Brain pericyte (primary cell): ENCODE measurements around the gene BCORL1.

Source experiments
- DNase-seq: peaks from one replicate; pipeline ENCODE4 v3.0.0-alpha.2; 2012; ENCODE audit warnings: low read depth, low spot score

Gene BCORL1, protein sequence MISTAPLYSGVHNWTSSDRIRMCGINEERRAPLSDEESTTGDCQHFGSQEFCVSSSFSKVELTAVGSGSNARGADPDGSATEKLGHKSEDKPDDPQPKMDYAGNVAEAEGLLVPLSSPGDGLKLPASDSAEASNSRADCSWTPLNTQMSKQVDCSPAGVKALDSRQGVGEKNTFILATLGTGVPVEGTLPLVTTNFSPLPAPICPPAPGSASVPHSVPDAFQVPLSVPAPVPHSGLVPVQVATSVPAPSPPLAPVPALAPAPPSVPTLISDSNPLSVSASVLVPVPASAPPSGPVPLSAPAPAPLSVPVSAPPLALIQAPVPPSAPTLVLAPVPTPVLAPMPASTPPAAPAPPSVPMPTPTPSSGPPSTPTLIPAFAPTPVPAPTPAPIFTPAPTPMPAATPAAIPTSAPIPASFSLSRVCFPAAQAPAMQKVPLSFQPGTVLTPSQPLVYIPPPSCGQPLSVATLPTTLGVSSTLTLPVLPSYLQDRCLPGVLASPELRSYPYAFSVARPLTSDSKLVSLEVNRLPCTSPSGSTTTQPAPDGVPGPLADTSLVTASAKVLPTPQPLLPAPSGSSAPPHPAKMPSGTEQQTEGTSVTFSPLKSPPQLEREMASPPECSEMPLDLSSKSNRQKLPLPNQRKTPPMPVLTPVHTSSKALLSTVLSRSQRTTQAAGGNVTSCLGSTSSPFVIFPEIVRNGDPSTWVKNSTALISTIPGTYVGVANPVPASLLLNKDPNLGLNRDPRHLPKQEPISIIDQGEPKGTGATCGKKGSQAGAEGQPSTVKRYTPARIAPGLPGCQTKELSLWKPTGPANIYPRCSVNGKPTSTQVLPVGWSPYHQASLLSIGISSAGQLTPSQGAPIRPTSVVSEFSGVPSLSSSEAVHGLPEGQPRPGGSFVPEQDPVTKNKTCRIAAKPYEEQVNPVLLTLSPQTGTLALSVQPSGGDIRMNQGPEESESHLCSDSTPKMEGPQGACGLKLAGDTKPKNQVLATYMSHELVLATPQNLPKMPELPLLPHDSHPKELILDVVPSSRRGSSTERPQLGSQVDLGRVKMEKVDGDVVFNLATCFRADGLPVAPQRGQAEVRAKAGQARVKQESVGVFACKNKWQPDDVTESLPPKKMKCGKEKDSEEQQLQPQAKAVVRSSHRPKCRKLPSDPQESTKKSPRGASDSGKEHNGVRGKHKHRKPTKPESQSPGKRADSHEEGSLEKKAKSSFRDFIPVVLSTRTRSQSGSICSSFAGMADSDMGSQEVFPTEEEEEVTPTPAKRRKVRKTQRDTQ (N-terminal part only)

DNA sequence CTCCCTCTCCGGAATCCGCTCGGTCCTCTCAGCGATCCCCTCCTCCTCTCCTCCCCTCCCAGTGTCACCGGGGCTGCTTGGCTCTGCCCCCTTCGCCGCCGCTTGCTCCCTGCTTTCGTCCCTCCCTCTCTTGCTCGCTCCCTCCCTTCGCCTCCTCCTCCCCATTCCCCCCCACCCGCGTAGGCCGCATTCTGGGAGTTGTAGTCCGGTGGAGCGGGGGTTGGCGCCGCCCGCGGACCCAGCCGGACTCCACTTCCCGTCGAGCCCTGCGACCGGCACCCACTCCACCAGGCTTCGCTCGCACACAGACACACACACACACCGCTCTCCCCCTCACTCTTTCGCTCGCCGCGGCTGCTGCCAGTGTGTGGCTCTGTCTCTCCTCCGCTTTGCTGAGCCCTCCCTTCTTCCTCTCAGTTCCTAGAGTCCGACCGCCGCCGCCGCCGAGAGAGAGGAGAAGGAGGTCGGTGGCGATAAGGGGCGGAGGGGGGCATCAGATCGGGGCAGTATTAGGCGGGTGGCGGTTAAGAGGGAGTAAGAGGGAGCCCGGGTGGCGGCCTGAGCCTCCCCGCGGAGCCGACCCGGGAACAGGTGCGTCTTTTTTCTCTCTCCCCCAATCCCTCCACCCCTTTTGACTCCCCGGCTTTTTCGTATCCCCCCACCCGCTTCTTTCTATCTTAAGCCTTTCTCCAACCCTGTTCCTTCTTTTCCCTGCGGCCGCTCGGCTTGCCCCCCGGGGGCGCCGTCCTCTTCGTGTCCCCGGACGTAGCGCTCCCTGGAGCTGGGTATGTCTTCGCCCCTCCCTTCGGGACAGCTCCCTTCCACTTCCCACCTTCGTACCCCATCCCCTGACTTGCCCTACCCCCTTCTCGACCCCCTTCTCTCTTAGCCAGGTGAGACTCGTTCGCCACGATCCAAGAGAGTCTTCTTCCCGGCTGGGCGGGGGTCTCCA, at the start of gene BCORL1:
Gene BCORL1, plus strand, starts transcription at position 336 of the 952 bp plus-strand sequence. CDS start 22,597 bp downstream, outside the sequence.
- peak; percentile 82 for DNase-seq

DNA sequence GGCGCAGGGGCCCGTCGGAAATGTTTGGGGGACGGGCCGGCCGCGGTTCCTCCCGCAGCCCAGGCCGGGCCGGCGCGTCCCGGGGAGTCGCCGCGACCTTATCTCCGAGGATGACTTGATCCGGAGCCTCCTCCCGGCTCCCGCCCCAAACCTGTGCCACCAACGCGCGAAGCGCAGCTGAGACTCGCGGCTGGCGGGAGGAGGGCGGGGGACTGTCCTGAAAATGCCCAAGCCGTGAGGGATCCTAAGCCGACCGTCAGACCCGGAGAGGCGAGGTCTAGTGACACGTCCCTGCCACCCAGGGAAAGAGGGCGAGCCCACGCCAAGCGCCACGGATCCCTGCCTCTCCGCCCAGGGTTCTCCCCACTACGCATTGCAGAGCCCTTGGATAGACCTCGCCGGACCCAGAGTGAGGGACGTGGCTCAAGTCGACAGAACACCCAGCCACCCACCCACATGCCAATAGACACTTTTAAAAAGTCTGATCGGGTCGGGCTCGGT, 49.6 kb upstream of the BCORL1 start:
- no peak for DNase-seq

DNA sequence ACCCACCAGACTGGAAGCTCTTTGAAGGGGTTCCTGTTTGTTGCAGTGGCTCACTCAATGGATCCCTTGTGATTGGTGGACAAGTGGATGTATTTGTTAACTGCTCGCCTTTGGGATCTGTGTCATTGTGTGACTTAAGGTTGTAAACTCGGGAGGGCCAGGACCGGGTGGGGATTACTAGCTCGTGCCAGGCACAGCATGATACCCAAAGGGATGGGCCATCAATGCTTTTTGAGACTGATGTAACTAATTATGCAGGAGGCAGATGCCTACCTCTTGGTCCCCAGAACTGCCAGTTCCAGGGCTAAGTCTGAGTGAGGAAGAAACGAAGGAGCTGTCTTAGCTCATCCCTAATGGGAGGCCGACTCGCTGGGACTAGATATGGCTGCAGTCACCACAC, 48.7 kb upstream of the BCORL1 start:
- DNase-seq: no peak

DNA sequence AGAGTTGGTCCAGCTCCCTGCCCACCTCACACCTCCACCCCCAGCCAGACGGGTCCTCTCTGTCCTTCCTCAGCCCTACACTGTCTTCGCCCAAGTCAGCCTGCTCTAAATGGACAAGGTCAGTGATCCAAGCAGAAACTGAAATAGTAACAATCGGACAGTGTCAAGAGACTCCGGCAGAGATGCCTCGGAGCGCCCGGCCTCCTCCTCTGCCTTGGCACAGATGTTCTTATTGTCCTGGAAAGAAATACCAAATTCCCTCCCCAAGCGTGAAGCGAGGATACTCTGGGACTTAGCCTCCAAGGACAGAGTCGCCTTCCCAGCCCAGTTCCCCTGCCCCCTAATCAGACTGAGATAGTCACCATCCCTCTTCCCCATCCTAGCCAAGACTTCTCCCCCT, 48.0 kb upstream of the BCORL1 start:
- DNase-seq: no peak

DNA sequence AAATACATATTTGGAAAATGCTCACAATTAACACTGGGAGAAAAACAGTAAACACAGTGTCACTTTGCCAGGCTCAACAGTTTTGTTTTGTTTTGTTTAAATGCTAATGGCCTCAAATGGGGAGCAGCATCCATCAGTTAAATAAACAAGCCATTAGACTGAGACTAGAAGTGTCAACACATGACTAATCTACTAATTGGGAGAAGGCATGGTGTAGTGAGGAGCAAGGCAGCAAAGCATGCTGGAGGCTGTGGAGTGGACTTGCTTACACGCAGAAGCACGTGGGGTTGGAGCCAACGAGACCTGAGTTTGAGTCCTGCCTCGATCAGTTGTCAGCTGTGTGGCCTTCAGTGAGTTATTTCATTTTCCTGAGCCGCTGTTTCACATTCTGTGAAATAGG, 47.5 kb upstream of the BCORL1 start:
- DNase-seq: no peak

DNA sequence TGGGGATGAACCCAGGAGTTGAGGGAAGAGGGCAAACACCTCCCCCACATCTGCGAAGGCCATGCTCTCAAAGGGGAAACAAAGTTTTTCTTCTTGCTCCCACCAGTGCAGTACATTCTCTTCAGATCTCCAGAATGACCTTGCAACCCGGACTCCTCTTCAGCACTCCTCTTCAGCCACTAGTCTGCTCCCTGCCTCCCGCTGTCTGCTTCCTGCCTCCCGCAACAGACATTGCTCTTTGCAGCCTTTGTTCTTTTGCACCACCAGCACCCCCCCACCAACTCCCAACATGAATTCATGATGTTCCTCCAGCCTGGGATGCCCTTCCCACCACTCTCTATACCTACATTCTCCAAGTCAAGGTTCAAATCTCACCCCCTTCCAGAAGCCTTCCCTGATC, 44.4 kb upstream of the BCORL1 start:
- no peak for DNase-seq

DNA sequence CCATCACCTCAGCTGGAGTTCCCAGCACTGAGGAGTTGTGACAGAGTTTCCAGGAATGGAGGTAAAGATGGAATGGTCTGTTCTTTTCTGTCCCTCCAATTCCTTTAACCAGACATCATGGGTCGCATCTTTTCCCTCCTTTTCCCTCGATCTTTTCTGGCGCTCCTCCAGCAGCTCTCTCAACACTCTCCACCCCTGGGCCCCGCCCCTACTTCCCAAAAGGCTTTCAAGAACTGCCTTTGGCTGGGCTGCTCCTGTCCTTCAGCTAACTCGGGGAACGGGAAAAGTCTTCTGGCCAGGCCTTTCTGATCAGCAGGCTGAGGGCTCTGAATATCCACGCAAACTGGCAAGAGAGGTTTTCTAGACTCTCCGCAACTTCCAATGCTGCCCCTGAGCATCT, 42.4 kb upstream of the BCORL1 start:
- DNase-seq: no peak

DNA sequence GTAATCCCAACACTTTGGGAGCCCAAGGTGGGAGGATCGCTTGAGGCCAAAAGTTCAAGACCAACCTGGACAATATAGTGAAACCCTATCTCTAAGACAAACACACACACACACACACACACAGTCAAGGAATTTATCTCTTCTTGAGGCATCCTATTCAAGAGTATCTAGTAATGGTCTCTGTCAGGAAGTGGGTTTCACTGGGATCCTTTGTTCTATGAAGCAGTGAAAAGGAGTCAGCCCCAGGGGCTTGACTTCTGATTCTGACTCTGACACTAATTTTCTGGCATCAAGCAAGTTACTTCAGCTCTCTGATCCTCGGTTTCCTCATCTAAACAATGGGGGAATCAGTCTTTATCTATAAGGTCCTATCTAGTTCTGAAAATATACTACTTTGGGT, 41.7 kb upstream of the BCORL1 start:
- no peak for DNase-seq

DNA sequence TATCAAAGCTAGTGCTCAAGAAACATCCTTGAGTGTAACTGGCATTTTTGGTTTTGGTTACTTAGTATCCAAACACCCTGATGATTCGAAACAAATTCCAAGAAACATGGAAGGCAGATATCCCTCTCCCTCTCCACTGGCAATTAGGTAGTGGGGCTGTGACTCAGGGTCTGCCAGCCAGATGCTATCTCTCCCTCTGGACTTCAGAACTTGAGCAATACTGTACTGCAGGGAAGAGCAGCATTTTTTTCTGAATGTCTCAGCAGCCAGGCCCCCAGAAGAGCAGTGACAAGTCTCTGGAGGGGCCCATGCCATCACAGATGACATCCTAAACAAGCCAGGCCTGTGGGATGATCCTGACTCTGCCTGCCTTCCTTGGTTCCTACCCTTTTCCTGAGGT, 37.3 kb upstream of the BCORL1 start:
- DNase-seq: no peak

DNA sequence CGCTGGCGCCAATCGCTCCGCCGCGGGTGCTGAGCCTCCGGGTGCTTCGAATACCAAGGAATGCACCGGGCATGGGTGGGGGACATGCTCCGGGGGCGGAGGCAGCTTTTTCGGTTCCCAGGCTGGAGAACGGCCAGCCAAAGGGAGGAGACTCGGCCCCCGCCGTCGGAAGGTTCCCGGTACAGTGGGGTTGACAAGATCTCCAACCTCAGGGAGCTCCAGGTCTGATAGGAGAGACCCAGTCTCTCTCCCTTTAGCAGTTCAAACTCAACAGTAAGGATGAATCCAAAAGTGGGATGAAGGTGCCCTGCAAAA, 29.1 kb upstream of the BCORL1 start:
- no peak for DNase-seq

DNA sequence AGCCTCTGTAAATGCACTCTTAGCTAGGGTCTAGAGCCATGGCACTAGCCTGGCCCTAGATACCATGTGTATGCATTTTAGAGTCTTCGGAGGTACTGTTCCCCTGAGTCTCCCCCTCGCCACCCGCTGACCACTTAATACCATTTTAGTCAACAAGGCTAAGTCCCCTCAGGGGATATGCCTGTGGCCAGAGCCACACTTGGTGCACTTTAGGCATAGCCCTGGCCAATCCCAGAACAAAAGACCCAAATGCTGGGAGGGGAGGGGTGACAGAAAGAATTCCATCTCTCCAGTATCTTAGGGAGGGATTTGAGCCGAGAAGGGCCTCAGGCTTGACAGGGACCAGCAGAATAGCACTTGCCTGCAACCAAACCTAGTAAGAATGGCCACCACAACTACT, 28.6 kb upstream of the BCORL1 start:
- DNase-seq: no peak

DNA sequence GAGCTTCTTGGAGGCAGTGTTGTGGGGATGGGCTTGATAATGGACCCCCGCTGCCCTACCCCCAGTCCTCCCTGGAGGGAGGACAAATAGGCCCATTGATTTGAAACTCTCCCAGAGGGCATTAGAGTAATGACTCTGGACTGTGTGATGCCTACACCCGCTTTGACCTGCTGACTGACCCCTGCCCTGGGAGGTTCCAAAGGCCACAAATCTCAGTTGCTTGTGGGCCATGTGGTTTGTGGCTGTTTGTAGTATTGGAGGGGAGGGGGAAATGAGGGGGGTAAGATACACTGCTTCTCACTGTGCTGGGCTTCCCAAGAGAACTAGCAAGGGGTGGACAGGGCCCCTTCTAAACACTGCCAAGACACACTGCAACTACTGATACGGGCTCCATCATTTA, 27.6 kb upstream of the BCORL1 start:
- no peak for DNase-seq

DNA sequence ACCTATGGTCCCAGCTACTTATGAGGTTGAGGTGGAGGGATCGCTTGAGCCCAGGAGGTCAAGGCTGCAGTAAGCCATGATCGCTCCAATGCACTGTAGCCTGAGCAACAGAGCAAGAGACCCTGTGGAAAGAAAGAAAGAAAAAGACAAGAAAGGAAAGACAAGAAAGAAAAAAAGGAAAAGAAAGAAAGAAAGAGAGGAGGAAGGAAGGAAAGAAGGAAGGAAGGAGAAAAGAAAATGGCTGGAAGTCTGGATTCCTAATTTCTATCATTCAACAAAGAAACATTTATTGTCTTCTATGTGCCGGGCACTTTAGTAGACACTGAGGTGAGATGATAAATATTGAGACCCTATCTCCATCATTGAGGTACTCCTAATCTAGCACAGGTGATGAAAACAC, 26.8 kb upstream of the BCORL1 start:
- DNase-seq: no peak

DNA sequence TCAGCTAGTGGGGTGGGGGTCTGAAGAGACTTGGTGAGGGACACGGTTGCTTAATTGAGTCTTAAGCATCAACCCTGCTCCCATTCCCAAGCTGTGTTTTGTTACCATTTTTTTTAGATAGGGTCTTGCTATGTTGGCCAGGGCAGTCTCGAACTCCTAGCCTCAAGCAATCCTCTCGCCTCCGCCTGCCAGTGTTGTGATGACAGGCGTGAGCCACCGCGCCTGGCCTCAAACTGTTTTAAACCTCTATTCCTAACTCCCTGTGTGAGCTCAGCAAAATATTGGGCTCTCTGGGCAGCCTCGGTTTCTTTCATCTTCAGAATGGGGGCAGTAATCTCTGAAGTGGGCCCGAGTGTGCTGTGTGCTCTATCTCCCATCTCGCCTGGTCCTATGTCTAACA, 26.3 kb upstream of the BCORL1 start:
- no peak for DNase-seq

DNA sequence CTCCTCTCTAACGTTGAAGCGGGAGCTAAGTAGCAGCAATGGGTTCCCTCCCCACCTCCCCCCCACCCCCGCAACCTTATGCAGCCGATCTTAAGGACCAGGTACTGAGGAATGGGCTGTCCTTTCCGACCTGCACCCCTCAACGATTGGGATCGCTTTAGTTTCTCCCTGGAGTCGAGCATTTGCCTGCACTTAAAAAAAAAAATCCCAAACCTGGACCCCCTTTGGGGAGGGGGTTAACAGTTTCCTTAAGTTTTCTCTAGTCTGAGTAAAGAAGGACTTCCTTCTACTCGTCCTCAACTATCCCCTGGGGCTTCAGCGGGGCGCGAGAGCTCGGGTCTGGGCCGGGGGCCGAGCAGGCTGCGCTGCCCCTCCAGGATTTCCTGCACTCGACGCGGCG, 25.7 kb upstream of the BCORL1 start:
- no peak for DNase-seq

DNA sequence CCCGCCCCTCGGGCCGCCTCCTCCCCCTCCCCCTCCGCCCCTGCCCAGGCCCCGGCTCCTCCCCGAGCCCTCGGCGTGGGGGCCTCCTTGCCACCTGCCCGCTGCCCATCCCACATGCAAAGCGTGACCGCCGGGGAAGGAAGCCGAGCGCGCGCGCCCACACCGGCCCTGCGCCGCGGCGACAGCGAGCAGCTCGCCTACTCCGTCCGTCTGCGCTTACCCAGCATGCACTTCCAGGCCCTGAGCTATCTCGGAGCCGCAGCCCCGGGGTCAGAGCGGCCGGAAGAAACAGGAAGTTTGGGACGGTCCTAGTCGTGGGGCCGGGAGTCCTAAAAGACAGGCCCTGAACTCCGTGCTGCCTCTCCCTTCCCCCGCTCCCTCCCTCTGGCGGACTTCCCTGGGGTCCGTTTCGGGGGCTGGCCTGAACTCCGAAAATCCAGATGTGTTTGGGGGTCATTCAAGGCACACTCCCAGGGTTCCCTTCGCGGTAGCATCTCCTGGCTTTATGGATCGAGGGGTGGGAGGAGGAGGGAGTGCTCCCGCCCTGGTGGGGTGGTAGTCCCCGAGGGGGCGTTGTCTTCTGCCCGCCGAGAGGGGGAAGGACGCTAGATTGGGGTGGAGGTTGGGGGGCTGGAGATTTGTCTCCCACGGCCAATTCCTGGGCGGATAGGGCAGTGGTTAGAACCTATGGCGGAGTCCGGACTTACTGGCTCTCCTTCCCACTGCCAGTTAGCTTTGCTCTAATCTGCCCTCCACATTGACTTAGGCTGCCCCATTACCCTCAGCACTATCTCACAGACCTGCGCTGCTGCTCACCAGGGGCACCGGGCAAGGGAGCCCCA, 25.0 kb upstream of the BCORL1 start:
- no peak for DNase-seq

DNA sequence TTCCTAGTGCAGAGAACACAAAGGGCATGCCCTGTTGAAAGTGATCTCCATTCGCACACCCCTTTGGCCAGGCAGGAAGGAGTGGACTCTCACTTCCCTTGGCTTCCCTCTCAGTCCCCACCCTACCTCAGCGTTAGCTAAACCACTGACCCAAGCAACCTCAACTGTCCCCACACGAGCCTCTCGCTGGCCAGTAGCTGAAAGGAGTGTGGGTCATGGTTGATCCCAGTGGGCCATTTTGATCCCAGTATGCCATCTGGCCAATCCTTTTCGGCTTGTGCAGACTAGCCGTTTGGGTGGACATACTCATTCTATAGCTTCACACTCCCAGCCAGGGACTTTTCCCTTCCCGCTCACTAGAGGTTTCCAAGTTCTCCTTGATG, 24.4 kb upstream of the BCORL1 start:
- no peak for DNase-seq

DNA sequence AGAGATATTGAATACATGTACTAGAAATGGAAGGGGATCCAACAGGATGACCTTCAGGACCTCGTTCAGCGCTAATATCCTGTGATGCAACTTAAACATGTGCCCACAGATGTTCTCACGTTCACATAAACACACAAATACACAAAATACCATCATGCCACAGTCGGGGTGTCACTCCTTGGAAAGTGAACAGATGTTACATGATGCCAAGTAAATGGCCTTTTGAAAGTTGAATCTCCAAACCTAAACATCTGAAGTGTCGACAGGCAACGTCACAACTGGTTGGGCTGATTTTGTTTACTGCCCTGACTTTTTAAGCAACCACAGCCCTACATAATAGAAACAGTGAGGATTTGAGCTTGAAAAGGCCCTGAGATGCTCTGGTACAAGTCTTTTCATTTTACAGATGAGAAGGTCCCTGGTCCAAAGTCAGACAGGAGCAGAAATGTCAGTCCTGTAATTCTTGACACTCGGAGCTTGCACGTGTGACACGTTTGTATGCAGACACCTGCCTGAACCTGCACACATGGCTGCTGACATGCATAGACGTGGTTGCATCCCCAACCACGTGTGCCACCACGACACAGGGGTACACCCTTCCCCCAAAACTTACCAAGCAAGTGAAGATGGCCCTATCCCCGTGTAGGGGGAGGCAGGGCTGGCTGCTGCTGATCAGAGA, 23.5 kb upstream of the BCORL1 start:
- no peak for DNase-seq

DNA sequence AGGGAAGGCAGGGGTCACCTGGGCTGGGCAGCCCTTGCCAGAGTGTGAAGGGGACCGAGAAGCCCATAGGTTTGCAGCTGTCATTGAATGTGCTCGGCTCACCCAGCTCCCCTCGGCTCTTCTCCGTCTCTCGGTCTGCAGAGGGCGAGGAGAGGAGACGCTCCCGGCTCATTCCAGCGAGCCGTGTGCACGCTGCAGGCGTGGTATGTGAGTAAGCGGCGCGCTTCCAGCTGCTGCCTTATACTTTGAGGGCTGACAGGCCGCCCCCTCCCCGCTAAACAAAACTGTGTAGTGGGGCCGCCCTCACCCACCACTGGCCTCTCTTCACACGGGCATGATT, 23.0 kb upstream of the BCORL1 start:
- DNase-seq: no peak
